Right lobe of liver (tissue), 6 donors: ENCODE data around the gene PRSS48. TPM values are rescaled to one million over a fixed set of nuclear protein-coding genes. Genes with fewer than 3 reads are reported as not detected.

ENCODE experiments used
- ATAC-seq, 4 donors: fragments of 200-7000 bp; cut with Tn5 transposase; one replicate each; pipeline ENCODE4 v1.9.1; 2020; ENCODE audit warnings: mild to moderate bottlenecking in 4 of 4, moderate library complexity in 4 of 4
- DNase-seq, 3 donors: peaks; one replicate each; pipeline ENCODE4 v3.0.0-alpha.2; 2020
- H3K27ac ChIP-seq, 3 donors: fragments of 200-600 bp; one replicate each; pipeline ENCODE4 v1.8.0; 2022
- H3K27me3 ChIP-seq, 2 donors: fragments of 200-600 bp; one replicate each; pipeline ENCODE4 v1.8.0; 2022
- H3K36me3 ChIP-seq, 4 donors: fragments of 200-600 bp; sonication (generic) in 1 of 4; one replicate each; pipeline versions ENCODE4 v1.5.1 to v1.8.0; 2017 to 2022; ENCODE audit warnings: control low read depth in 1 of 4
- H3K4me1 ChIP-seq, 4 donors: fragments of 200-600 bp; sonication (generic) in 1 of 4; one replicate each; pipeline versions ENCODE4 v1.5.1 to v1.8.0; 2017 to 2022; ENCODE audit warnings: control low read depth in 1 of 4
- H3K4me3 ChIP-seq, 3 donors: fragments of 200-600 bp; one replicate each; pipeline ENCODE4 v1.8.0; 2022
- H3K9me3 ChIP-seq, 4 donors: fragments of 200-600 bp; sonication (generic) in 1 of 4; one replicate each; pipeline versions ENCODE4 v1.5.1 to v1.8.0; 2017 to 2022; ENCODE audit warnings: control low read depth in 1 of 4
- CTCF ChIP-seq, 4 donors: fragments of 200-600 bp in 3 of 4; fragments of 450-650 bp in 1 of 4; IDR thresholded peaks; one replicate each; pipeline versions ENCODE4 v1.5.1 to v1.8.0; 2016 to 2022; ENCODE audit warnings: antibody characterized with exemption in 4 of 4, mild to moderate bottlenecking in 2 of 4
- POLR2A ChIP-seq: fragments of 450-650 bp; IDR thresholded peaks from one replicate; pipeline ENCODE4 v1.6.1; 2017; ENCODE audit warnings: antibody characterized with exemption, mild to moderate bottlenecking
- WGBS: methylation state at CpG from one replicate; pipeline ENCODE4 v1.1.6; 2018; ENCODE audit warnings: low coverage, low lambda C conversion rate; ENCODE audit not compliant: insufficient coverage; ENCODE audit errors: missing lambda C conversion rate; 5-methylcytosine and 5-hydroxymethylcytosine counted together
- intact Hi-C, 2 donors: fragments of 100-400 bp; cut with DNase I; formaldehyde crosslinking; loops; one replicate each; pipeline versions ENCODE4 v1.11.2 to v1.14.1; 2022
- long read RNA-seq: library from polyadenylated mRNA; unstranded; transcript quantifications from one replicate; pipeline ENCODE4 v2.0.0, GENCODE V29; 2019
- total RNA-seq, 6 experiments: library from RNA; depleted of rRNA in 2 of 6; stranded (reverse); fragments of >200 nt in 2 of 6; fragmentation: NEBNext Ultra II Directional in 3 of 6; extraction: Animal tissue kit (Norgen Biotek cat#: 25700) in 3 of 6; gene quantifications; one replicate each; pipeline versions ENCODE4 v1.1.0 to v1.2.4, GENCODE V29; 2016 to 2023
- donor health status: DM: no; HTN: yes; CAD: no.
- donor health status: DM: no; HTN: no; CAD: no.
- donor health status: DM: no; HTN: no; CAD: no.
- donor health status: DM: no; HTN: yes; CAD: no.
- donor health status: DM: no; HTN: yes; CAD: no.

PRSS48 gene
- not detected for total RNA-seq
- long read RNA-seq, result 0 reads

GRCh38 chr4:151276787-151277562 lies at the start of gene PRSS48:
Gene PRSS48, plus strand, starts transcription at chr4:151277161. Its CDS starts 12 bp downstream, at chr4:151277173.
- H3K36me3 ChIP-seq, result no peaks in the 10 kb centered on the region
- WGBS, result 37% methylated on average over 4 of the region's 7 CpGs
- no peak for TF ChIP-seq POLR2A
- peak; percentile 67 to 89 (median 69) for TF ChIP-seq CTCF (IDR thresholded peaks at IDR 0.05)
- H3K27me3 ChIP-seq, result no peaks in the 10 kb centered on the region
- no peak within 1 kb of the TSS for H3K4me3 ChIP-seq
- no peaks in the 10 kb centered on the region for H3K9me3 ChIP-seq
- no peak within 1 kb of the TSS for H3K27ac ChIP-seq
- DNase-seq (peak; percentile 52 to 70 (median 67)), ATAC-seq (peak; percentile 88 to 91 (median 88))
- peaks cover 0 to 6% (median 0%) of the 10 kb centered on the region in 4 donors for H3K4me1 ChIP-seq
- intact Hi-C loops, result no loop called here

- no peak for ATAC-seq
- intact Hi-C loops, result no loop called here
- H3K4me1 ChIP-seq, result peaks cover 0 to 4% (median 0%) of the 10 kb centered on the region in 4 donors
- H3K27ac ChIP-seq, result peak overlapping the region in 2 of 3 donors; percentile 12 to 15
- no peak for TF ChIP-seq CTCF (IDR thresholded peaks at IDR 0.05)
- no peak for TF ChIP-seq POLR2A
- no peaks in the 10 kb centered on the region for H3K27me3 ChIP-seq
- H3K9me3 ChIP-seq, result no peaks in the 10 kb centered on the region
- 84% methylated on average over 1 of the region's 1 CpG for WGBS
- no peak for DNase-seq
- H3K4me3 ChIP-seq, result no peak overlapping the region
- peaks cover 0 to 2% (median 0%) of the 10 kb centered on the region in 4 donors for H3K36me3 ChIP-seq
Observed at GRCh38 chr4:151227172-151227571, 49.8 kb upstream of the PRSS48 start.

- DNase-seq (no peak), ATAC-seq (peak; percentile 21 to 71 (median 50))
- no peak for TF ChIP-seq POLR2A
- no peak for TF ChIP-seq CTCF (IDR thresholded peaks at IDR 0.05)
- no peaks in the 10 kb centered on the region for H3K27me3 ChIP-seq
- intact Hi-C loops, result no loop called here
- H3K4me3 ChIP-seq, result no peak overlapping the region
- H3K4me1 ChIP-seq, result peaks cover 0 to 4% (median 0%) of the 10 kb centered on the region in 4 donors
- no peaks in the 10 kb centered on the region for H3K9me3 ChIP-seq
- peak overlapping the region in 2 of 3 donors; percentile 12 to 15 for H3K27ac ChIP-seq
- peaks cover 0 to 2% (median 0%) of the 10 kb centered on the region in 4 donors for H3K36me3 ChIP-seq
- WGBS, result 50% methylated on average over 3 of the region's 3 CpGs
Observed at GRCh38 chr4:151227731-151228130, 49.2 kb upstream of the PRSS48 start.

GRCh38 chr4:151228189-151229119 lies 48.5 kb upstream of the PRSS48 start:
- DNase-seq (no peak), ATAC-seq (no peak)
- intact Hi-C loops, result no loop called here
- Histone ChIP-seq H3K4me3 (no peak overlapping the region), H3K9me3 (no peaks in the 10 kb centered on the region), H3K27me3 (no peaks in the 10 kb centered on the region), H3K27ac (peak overlapping the region in 2 of 3 donors; percentile 12 to 15), H3K36me3 (peaks cover 0 to 2% (median 0%) of the 10 kb centered on the region in 4 donors), H3K4me1 (peaks cover 0 to 4% (median 0%) of the 10 kb centered on the region in 4 donors)
- 79% methylated on average over 5 of the region's 6 CpGs for WGBS
- TF ChIP-seq POLR2A (no peak), CTCF (IDR thresholded peaks at IDR 0.05) (no peak)
